Trophoblast cell (in vitro differentiated cells and primary cell): ENCODE results near the gene KMT2C.

ENCODE experiments used
- DNase-seq, 2 donors: peaks; one replicate each; pipeline ENCODE4 v3.0.0-alpha.2; 2016
- H2AFZ ChIP-seq: 2 replicates; pipeline ENCODE4 v1.6.1; 2013; ENCODE audit warnings: low read length, moderate library complexity, mild to moderate bottlenecking; ENCODE audit not compliant: insufficient read depth, poor library complexity
- H2AK5ac ChIP-seq: 2 replicates; pipeline ENCODE4 v1.6.1; 2013; ENCODE audit warnings: mild to moderate bottlenecking, low read length
- H2BK120ac ChIP-seq: 2 replicates; pipeline ENCODE4 v1.6.1; 2013; ENCODE audit warnings: low read length, mild to moderate bottlenecking, moderate library complexity; ENCODE audit not compliant: insufficient read depth, poor library complexity
- H2BK12ac ChIP-seq: 2 replicates; pipeline ENCODE4 v1.6.1; 2013; ENCODE audit warnings: mild to moderate bottlenecking, low read length, moderate library complexity
- H2BK5ac ChIP-seq: 2 replicates; pipeline ENCODE4 v1.6.1; 2013; ENCODE audit warnings: low read length, low read depth, moderate library complexity, mild to moderate bottlenecking; ENCODE audit not compliant: poor library complexity
- H3K14ac ChIP-seq: 2 replicates; pipeline ENCODE4 v1.6.1; 2013; ENCODE audit warnings: mild to moderate bottlenecking, low read length
- H3K18ac ChIP-seq: 2 replicates; pipeline ENCODE4 v1.6.1; 2013; ENCODE audit warnings: mild to moderate bottlenecking, low read length
- H3K23ac ChIP-seq: 2 replicates; pipeline ENCODE4 v1.6.1; 2013; ENCODE audit warnings: low read length
- H3K27ac ChIP-seq: 2 replicates; pipeline ENCODE4 v1.5.1; 2013; ENCODE audit warnings: low read depth, mild to moderate bottlenecking, inconsistent platforms, low read length, moderate library complexity
- H3K27me3 ChIP-seq: 2 replicates; pipeline ENCODE4 v1.6.1; 2013; ENCODE audit warnings: inconsistent platforms, mild to moderate bottlenecking, low read length, moderate library complexity; ENCODE audit not compliant: insufficient read depth
- H3K36me3 ChIP-seq, 2 experiments: 1 replicate in 1 of 2; 2 replicates in 1 of 2; pipeline ENCODE4 v1.6.1; 2013; ENCODE audit warnings: low read length in 2 of 2, mild to moderate bottlenecking in 2 of 2, moderate library complexity in 1 of 2; ENCODE audit not compliant: insufficient read depth in 2 of 2, control insufficient read depth in 1 of 2
- H3K4ac ChIP-seq: 2 replicates; pipeline ENCODE4 v1.6.1; 2013; ENCODE audit warnings: low read depth, mild to moderate bottlenecking, low read length, moderate library complexity
- H3K4me1 ChIP-seq, 2 experiments: 1 replicate in 1 of 2; 2 replicates in 1 of 2; pipeline ENCODE4 v1.6.1; 2013; ENCODE audit warnings: low read length in 2 of 2, mild to moderate bottlenecking in 2 of 2, moderate library complexity in 1 of 2; ENCODE audit not compliant: insufficient read depth in 2 of 2, control insufficient read depth in 1 of 2
- H3K4me2 ChIP-seq: 2 replicates; pipeline ENCODE4 v1.6.1; 2013; ENCODE audit warnings: inconsistent platforms, mild to moderate bottlenecking, low read length, moderate library complexity
- H3K4me3 ChIP-seq: 2 replicates; pipeline ENCODE4 v1.5.1; 2013; ENCODE audit warnings: mild to moderate bottlenecking, low read depth, low read length, inconsistent platforms
- H3K79me1 ChIP-seq: one replicate; pipeline ENCODE4 v1.6.1; 2013; ENCODE audit warnings: low read length
- H3K79me2 ChIP-seq: 2 replicates; pipeline ENCODE4 v1.6.1; 2013; ENCODE audit warnings: low read length, mild to moderate bottlenecking; ENCODE audit not compliant: control insufficient read depth, insufficient read depth, poor library complexity
- H3K9ac ChIP-seq: 2 replicates; pipeline ENCODE4 v1.6.1; 2013; ENCODE audit warnings: mild to moderate bottlenecking, low read length
- H3K9me3 ChIP-seq: 2 replicates; pipeline ENCODE4 v1.6.1; 2013; ENCODE audit warnings: low read depth, mild to moderate bottlenecking, control low read depth, inconsistent platforms, low read length; ENCODE audit not compliant: insufficient read depth
- H4K12ac ChIP-seq: 2 replicates; pipeline ENCODE4 v1.6.1; 2013; ENCODE audit warnings: low read depth, mild to moderate bottlenecking, low read length, moderate library complexity
- H4K8ac ChIP-seq: 2 replicates; pipeline ENCODE4 v1.6.1; 2013; ENCODE audit warnings: low read depth, mild to moderate bottlenecking, low read length, moderate library complexity
- H4K91ac ChIP-seq: one replicate; pipeline ENCODE4 v1.6.1; 2013; ENCODE audit warnings: low read depth, mild to moderate bottlenecking, low read length, moderate library complexity
- WGBS: extraction: QIAGEN DNeasy Blood & Tissue Kit; methylation state at CpG from one replicate; pipeline ENCODE4 v1.1.7; 2013; ENCODE audit warnings: missing lambda C conversion rate; ENCODE audit not compliant: insufficient read length, insufficient coverage; ENCODE audit errors: extremely low coverage; 5-methylcytosine and 5-hydroxymethylcytosine counted together

KMT2C gene

GRCh38 chr7:152158801-152159587 is 276.8 kb downstream of the KMT2C start:
- H3K23ac ChIP-seq, result no peak overlapping the region
- no peak overlapping the region for H3K9ac ChIP-seq
- no peak overlapping the region for H2BK120ac ChIP-seq
- no peak overlapping the region for H3K18ac ChIP-seq
- no peaks in the 10 kb centered on the region for H3K79me2 ChIP-seq
- H3K4me2 ChIP-seq, result no peak overlapping the region
- WGBS, result no CpG with 5 or more reads among the region's 11 CpGs
- peaks cover 31 to 52% of the 10 kb centered on the region in 2 experiments for H3K36me3 ChIP-seq
- H3K27me3 ChIP-seq, result no peaks in the 10 kb centered on the region
- H3K9me3 ChIP-seq, result no peaks in the 10 kb centered on the region
- no peak overlapping the region for H2BK5ac ChIP-seq
- no peak overlapping the region for H2BK12ac ChIP-seq
- no peaks in the 10 kb centered on the region for H3K79me1 ChIP-seq
- no peak for DNase-seq
- H4K91ac ChIP-seq, result no peak overlapping the region
- H2AFZ ChIP-seq, result no peak overlapping the region
- H3K4me1 ChIP-seq, result no peaks in the 10 kb centered on the region
- no peak overlapping the region for H3K4ac ChIP-seq
- H2AK5ac ChIP-seq, result no peak overlapping the region
- no peak overlapping the region for H4K8ac ChIP-seq
- H4K12ac ChIP-seq, result no peak overlapping the region
- H3K27ac ChIP-seq, result no peak overlapping the region
- H3K14ac ChIP-seq, result no peak overlapping the region
- H3K4me3 ChIP-seq, result no peak overlapping the region

- H3K23ac ChIP-seq, result no peak overlapping the region
- H2AK5ac ChIP-seq, result no peak overlapping the region
- H4K12ac ChIP-seq, result no peak overlapping the region
- peaks cover 37 to 55% of the 10 kb centered on the region in 2 experiments for H3K36me3 ChIP-seq
- H2BK5ac ChIP-seq, result no peak overlapping the region
- H2AFZ ChIP-seq, result no peak overlapping the region
- no peak overlapping the region for H3K4me3 ChIP-seq
- no peak overlapping the region for H3K4ac ChIP-seq
- no peak overlapping the region for H2BK12ac ChIP-seq
- no peak overlapping the region for H4K8ac ChIP-seq
- no peaks in the 10 kb centered on the region for H3K4me1 ChIP-seq
- no peak overlapping the region for H3K9ac ChIP-seq
- peaks cover 2% of the 10 kb centered on the region for H3K9me3 ChIP-seq
- no peak for DNase-seq
- H3K79me2 ChIP-seq, result no peaks in the 10 kb centered on the region
- H3K27me3 ChIP-seq, result no peaks in the 10 kb centered on the region
- no peak overlapping the region for H4K91ac ChIP-seq
- H3K79me1 ChIP-seq, result no peaks in the 10 kb centered on the region
- no peak overlapping the region for H3K4me2 ChIP-seq
- no peak overlapping the region for H3K14ac ChIP-seq
- no peak overlapping the region for H3K18ac ChIP-seq
- H2BK120ac ChIP-seq, result no peak overlapping the region
- WGBS, result no CpG with 5 or more reads among the region's 5 CpGs
- no peak overlapping the region for H3K27ac ChIP-seq
Observed at GRCh38 chr7:152152267-152152666, 283.5 kb downstream of the KMT2C start.

GRCh38 chr7:152149363-152149762 is 286.4 kb downstream of the KMT2C start:
- no peak overlapping the region for H2AFZ ChIP-seq
- no CpG with 5 or more reads among the region's 6 CpGs for WGBS
- H3K9ac ChIP-seq, result no peak overlapping the region
- no peak overlapping the region for H3K18ac ChIP-seq
- peaks cover 36 to 55% of the 10 kb centered on the region in 2 experiments for H3K36me3 ChIP-seq
- H3K4me1 ChIP-seq, result peaks cover 0 to 3% of the 10 kb centered on the region in 2 experiments
- H2BK5ac ChIP-seq, result no peak overlapping the region
- H3K4me2 ChIP-seq, result no peak overlapping the region
- H3K4ac ChIP-seq, result no peak overlapping the region
- no peak overlapping the region for H4K8ac ChIP-seq
- H3K79me1 ChIP-seq, result no peaks in the 10 kb centered on the region
- no peak overlapping the region for H2BK120ac ChIP-seq
- no peak overlapping the region for H2AK5ac ChIP-seq
- no peak overlapping the region for H3K27ac ChIP-seq
- no peaks in the 10 kb centered on the region for H3K27me3 ChIP-seq
- no peak overlapping the region for H2BK12ac ChIP-seq
- H3K23ac ChIP-seq, result no peak overlapping the region
- no peak overlapping the region for H4K91ac ChIP-seq
- no peak overlapping the region for H3K4me3 ChIP-seq
- H4K12ac ChIP-seq, result no peak overlapping the region
- no peak overlapping the region for H3K14ac ChIP-seq
- DNase-seq, result no peak
- H3K79me2 ChIP-seq, result no peaks in the 10 kb centered on the region
- peaks cover 2% of the 10 kb centered on the region for H3K9me3 ChIP-seq

- Histone ChIP-seq H3K79me2 (no peaks in the 10 kb centered on the region), H2BK120ac (no peak overlapping the region), H3K4me1 (peaks cover 3 to 7% of the 10 kb centered on the region in 2 experiments), H3K4me3 (no peak overlapping the region), H3K27me3 (no peaks in the 10 kb centered on the region), H2AFZ (no peak overlapping the region), H3K23ac (no peak overlapping the region), H3K9ac (no peak overlapping the region), H3K36me3 (peaks cover 33 to 52% of the 10 kb centered on the region in 2 experiments), H2BK12ac (no peak overlapping the region), H4K12ac (no peak overlapping the region), H2AK5ac (no peak overlapping the region), H4K8ac (no peak overlapping the region), H3K14ac (no peak overlapping the region), H3K4ac (no peak overlapping the region), H3K18ac (no peak overlapping the region), H4K91ac (no peak overlapping the region), H3K27ac (no peak overlapping the region), H2BK5ac (no peak overlapping the region), H3K9me3 (peaks cover 2% of the 10 kb centered on the region), H3K79me1 (no peaks in the 10 kb centered on the region), H3K4me2 (no peak overlapping the region)
- WGBS, result no CpG with 5 or more reads among the region's 5 CpGs
- DNase-seq, result no peak
Observed at GRCh38 chr7:152148706-152149105, 287.1 kb downstream of the KMT2C start.
